Limb (tissue), 2 donors: ENCODE results near the gene KCNJ4.

ENCODE experiments used
- DNase-seq, 2 donors: peaks; one replicate each; pipeline ENCODE4 v3.0.0-alpha.2; 2016; ENCODE audit errors: extremely low spot score in 2 of 2

Gene KCNJ4

GRCh38 chr22:38455076-38455529 is at the start of gene KCNJ4:
KCNJ4 (minus strand) TSS chr22:38455199; CDS start chr22:38428132, 27,067 bp downstream.
- DNase-seq, result no peak

GRCh38 chr22:38503021-38503420 is 48.0 kb upstream of the KCNJ4 start:
- DNase-seq, result no peak

DNA sequence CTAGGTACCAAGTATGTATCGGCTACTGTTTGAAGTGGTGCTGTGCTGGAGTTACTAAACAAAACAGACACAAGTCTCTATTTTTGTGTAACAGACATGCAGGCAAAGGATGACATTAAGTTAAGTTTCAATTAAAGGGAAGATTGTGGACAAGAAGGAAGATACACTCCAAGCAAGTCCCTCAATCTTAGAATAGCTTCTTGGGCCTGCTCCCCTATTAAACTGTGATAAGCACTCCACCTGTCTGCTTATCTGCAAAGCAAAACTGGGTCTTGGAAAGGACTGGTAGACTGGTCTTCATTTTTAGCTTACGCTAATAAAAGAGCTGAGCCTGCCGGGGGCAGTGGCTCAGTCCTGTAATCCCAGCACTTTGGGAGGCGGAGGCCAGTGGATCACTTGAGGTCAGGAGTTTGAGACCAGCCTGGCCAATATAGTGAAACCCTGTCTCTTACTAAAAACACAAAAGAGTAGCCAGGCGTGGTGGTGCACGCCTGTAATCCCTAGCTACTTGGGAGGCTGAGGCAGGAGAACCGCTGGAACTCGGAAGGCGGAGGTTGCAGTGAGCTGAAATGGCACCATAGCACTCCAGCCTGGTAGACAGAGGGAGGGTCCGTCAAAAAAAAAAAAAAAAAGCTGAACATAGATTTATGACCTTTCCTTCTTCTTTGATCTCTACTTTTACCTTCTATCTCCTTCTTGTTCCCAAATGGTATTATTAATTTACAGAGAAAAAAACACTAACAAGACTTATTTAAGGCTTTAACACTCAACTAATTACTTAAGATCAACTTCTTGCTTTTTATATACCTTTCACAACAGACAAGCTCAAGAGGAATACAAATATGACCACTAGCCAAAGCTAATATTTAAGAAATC is 47.0 kb upstream of the KCNJ4 start:
- DNase-seq, result no peak

- DNase-seq, result no peak
These were observed 42.9 kb upstream of the KCNJ4 start for GRCh38 chr22:38497869-38498268.

DNA sequence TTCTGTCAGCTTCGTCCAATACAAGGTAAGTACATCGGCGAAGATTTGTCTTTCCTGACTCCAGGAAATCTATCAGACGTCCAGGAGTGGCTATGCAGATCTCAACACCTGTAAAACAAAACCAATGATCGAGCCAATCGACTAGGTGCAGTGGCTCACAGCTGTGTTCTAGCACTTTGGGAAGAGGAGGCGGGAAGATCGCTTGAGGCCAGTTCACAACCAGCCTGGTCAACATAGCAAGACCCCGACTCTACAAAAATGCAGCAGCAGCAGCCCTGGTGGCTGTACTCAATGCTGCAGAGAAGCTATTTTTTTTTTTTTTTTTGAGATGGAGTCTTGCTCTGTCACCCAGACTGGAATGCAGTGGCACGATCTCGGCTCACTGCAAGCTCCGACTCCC is 39.9 kb upstream of the KCNJ4 start:
- no peak for DNase-seq

DNA sequence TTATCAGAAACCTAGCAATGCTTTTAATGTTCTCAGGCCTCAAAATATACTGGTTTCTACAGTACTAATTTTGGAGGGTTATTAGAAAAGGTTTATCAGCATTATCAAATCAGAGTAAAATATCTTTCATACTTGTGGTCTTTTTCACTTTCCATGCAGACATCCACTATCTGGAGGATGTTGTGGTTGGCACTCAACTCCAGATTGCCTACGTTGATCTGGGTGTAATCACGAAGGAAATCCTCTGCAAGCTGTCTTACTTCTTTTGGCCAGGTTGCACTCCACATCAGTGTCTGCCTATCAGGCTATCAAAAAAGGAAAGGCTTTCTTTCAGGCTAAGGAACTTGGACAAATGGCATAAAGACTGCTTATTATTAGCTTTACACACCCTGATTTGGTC is 39.5 kb upstream of the KCNJ4 start:
- DNase-seq, result no peak

DNA sequence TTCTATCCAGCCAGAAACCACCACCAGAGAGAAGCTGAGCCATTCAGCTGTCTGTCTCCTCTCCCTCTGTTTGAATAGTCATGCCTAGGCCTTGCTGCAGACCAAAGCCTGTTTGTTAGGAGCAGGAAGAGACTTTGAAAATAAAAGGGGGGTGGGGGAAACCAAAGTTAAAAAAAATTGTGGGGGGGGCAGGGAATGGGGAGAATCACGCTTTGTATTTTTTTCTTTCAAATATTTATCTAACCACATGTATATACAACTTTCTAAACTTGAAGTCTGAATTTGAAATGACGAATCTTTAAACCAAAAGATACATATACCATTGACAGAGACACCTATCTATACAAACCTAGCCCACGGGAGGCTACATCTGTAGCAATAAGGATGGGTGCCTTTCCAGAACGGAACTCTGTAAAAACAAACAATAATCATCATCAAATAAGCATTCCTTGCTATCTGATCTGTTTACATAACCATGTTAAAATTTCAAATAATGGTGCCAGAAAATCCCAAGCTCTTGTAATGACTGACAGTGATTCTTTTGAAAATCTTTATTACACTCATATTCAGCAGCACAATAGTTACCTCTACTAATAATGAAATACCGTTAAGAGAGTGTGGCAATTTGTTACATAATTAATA is 36.8 kb upstream of the KCNJ4 start:
- DNase-seq, result no peak

DNA sequence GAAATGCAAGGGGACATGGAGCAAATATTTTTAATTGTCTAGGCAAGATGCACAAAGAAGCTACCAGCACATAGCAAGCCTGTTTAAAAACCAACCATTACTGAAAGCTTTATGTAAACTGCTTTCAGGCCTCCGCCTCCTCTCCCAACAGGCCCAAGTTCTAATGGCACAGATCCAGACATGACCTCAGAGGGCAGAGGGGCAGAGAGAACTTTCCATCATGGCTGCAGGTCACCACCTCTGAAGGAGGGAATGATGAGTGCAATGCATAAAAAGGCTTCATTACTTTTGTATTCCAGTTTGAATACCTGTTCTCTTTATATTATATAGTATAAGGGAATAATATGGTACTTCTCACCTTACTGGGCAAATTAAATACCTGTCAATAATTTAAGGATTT is 35.9 kb upstream of the KCNJ4 start:
- no peak for DNase-seq

- no peak for DNase-seq
These were observed 35.5 kb upstream of the KCNJ4 start for GRCh38 chr22:38490475-38490874.

DNA sequence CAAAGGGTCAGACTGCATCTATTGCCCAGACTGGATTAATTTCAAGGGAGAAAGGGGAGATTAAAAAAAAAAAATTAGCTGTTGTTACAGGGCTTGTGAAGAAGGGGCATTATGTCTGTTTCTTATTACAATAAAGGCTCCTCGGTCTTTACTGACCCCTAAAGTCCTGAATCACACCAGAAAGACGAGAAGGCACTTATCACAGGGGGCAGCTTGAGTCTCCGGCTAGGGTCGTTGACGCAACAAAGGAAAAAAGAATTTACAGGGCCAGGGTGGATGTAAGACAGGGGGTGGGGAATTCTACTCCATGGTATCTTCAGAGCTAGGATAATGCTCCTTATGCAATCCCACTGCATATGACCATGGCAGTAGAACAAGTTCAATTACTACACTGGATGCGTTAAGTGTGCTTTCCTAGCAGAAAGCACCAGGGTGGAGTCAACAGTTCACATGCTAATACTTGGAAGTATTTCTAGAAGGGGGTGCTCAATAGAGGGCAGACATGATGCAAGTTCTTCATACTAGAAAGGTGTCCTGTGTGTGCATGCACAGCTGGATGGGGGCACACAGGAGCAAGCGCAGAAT is 34.7 kb upstream of the KCNJ4 start:
- no peak for DNase-seq

GRCh38 chr22:38489142-38489541 is 34.1 kb upstream of the KCNJ4 start:
- no peak for DNase-seq

DNA sequence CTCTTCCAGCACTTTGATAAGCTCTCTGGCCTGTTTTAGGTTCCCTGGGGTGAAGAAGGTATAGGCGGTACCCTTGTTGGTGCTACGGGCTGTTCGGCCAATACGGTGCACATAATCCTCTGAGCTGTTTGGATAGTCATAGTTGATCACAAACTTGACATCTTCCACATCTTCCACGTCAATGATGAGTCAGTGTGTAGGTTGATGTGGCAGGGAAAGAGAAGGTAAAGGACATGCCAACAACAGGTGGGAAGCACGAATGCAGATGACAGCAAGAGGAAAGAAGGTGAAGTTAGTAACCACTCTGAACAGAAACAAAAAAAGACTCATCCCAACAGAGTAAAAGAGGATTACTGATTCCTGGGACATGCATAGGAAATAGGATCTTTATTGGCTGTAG is 32.9 kb upstream of the KCNJ4 start:
- DNase-seq, result no peak

DNA sequence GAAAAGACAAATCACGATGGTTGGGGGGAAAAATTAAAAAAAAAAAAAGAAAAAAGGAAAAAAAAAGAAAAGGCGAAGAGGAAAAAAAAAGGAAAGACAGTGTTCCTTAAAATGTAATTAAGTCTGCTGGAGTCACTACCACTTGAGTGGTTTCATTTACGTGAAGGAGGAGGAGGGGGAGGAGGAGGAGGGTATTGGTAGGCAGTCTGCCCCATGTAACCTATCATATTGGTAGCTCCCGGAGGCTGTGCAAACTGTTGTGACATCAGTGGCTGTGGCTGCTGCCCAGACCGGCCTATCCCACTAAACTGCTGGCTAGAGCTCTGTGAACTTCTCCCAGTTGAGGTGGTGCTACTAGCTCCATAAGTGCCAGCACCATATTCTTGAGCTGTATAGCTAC is 30.8 kb upstream of the KCNJ4 start:
- DNase-seq, result no peak

GRCh38 chr22:38484244-38484643 is 29.2 kb upstream of the KCNJ4 start:
- DNase-seq, result no peak

DNA sequence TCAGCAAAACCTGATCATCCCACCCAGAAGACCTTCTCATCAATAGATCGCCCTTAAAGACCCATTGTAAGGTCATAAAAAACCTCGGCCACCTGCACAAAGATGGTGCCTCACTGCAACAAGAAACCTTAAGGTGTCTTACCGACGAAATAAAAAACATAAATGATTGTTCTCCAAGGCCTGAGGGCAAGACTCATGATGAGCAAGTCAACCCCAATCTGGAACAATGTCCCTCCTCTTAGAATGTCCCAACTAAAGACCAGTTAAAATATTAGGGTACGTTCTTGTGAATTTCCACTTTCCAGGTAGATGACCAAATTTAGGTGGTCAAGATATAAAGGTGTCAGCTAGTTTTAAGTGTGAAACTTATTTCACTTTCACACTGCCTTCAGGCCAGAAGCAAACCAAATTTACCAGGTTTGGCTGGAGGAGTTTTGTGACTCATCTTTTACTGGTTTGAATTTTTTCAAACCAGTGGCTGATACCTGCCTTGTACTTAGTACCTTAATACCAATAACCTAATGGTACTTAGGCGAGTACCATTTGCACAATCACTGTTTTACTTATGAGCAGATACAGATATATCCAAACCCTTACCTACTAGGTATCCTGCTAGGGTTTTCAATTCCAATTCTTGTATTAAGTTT is 27.8 kb upstream of the KCNJ4 start:
- DNase-seq, result no peak

GRCh38 chr22:38481871-38482332 is 26.9 kb upstream of the KCNJ4 start:
- DNase-seq, result no peak

DNA sequence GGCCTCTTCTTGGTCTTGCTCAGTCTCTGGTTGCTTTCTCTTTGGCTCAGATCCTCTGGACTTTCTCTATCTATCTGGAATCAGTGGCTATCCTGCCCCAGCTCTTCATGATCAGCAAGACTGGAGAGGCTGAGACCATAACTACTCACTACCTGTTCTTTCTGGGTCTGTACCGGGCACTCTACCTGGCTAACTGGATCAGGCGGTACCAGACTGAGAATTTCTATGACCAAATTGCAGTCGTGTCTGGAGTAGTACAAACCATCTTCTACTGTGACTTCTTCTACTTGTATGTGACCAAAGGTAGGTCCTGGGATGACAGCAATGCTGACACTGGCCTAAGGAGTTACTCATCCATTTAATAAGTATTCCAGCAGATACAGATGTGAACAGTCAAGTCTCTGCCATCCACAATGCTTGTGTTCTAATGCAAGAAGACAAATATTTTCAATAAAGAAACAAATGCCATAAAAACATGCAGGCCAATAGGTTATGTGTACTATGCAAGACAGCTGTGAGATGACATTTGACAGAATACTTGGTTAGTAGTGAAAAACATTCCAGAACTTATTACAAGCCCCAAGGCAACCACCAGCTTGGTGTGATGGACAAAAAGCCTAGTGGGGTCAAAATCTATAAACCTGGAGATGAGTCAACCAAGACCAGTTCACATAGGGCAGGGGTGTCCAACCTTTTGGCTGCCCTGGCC is 26.3 kb upstream of the KCNJ4 start:
- DNase-seq, result no peak

- DNase-seq, result no peak
These were observed 24.3 kb upstream of the KCNJ4 start for GRCh38 chr22:38479096-38479837.

- no peak for DNase-seq
These were observed 22.6 kb upstream of the KCNJ4 start for GRCh38 chr22:38477585-38477984.

DNA sequence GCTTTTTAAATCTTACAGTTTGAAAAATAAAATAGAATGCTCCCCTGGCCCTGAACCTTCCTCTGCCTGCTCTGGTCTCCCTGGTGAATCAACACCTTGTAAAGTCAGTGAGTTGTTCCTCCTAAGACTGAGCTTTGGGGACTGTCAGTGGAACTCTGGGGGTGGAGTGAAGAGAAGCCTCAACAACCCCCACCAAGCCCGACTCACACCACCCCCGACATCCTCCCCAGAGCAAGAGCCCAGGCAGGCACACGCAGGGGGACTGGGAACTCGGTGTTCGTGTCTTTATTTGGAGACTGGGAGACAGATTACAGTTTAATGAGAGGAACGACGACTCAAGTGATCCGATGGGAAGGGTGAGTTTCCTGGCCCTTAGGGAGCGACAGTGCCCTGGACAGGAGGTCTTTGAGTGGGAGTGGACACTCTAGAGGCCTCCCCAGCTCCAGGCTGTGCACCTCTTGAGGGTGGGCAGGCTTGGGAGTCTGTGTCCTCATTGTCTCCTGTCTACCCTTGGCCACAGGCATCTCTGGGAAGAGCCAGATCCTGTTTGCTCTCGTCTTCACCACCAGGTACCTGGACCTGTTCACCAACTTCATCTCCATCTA is 19.1 kb upstream of the KCNJ4 start:
- no peak for DNase-seq
